Thoracic aorta (tissue), 2 donors: ENCODE data around the gene SIK2. TPM values are rescaled to one million over a fixed set of nuclear protein-coding genes. Genes with fewer than 3 reads are reported as not detected.

ENCODE experiments used
- ATAC-seq: fragments of 150-250 bp; one replicate; pipeline ENCODE4 v1.8.0; 2017; ENCODE audit warnings: low read depth; ENCODE audit not compliant: insufficient number of reproducible peaks, low FRiP score
- DNase-seq: peaks from one replicate; pipeline ENCODE4 v3.0.0-alpha.2; 2020; ENCODE audit warnings: low spot score
- H3K27ac ChIP-seq, 2 donors: fragments of 200-600 bp; sonication (generic); 1 replicate in 1 of 2; 2 replicates in 1 of 2; pipeline ENCODE4 v1.5.1; 2016; ENCODE audit warnings: mild to moderate bottlenecking in 2 of 2, moderate library complexity in 2 of 2
- H3K27me3 ChIP-seq: fragments of 200-600 bp; sonication (generic); replicated peaks from 2 replicates; pipeline ENCODE4 v1.6.0; 2016; ENCODE audit warnings: mild to moderate bottlenecking; ENCODE audit not compliant: insufficient read depth
- H3K36me3 ChIP-seq: fragments of 200-600 bp; sonication (generic); one replicate; pipeline ENCODE4 v1.5.1; 2016
- H3K4me1 ChIP-seq, 2 donors: fragments of 200-600 bp; sonication (generic); 1 replicate in 1 of 2; 2 replicates in 1 of 2; pipeline versions ENCODE4 v1.5.1 to v1.6.0; 2016; ENCODE audit warnings: low read depth in 2 of 2, mild to moderate bottlenecking in 1 of 2; ENCODE audit not compliant: control insufficient read depth in 1 of 2
- H3K4me3 ChIP-seq: fragments of 200-600 bp; sonication (generic); 2 replicates; pipeline ENCODE4 v1.5.1; 2016; ENCODE audit warnings: mild to moderate bottlenecking
- H3K9me3 ChIP-seq: fragments of 200-600 bp; sonication (generic); 2 replicates; pipeline ENCODE4 v1.5.1; 2016
- CTCF ChIP-seq: fragments of 200-600 bp; sonication (generic); IDR thresholded peaks from one replicate; pipeline ENCODE4 v1.5.1; 2019; ENCODE audit warnings: antibody characterized with exemption
- total RNA-seq, 2 donors: library from RNA; depleted of rRNA; stranded (reverse); fragments of >200 nt; gene quantifications; one replicate each; pipeline versions ENCODE4 v1.1.0 to v1.2.3, GENCODE V29; 2016

Gene SIK2
- total RNA-seq, 2 donors from 2014 or later = 9.9 to 15.0 TPM

DNA sequence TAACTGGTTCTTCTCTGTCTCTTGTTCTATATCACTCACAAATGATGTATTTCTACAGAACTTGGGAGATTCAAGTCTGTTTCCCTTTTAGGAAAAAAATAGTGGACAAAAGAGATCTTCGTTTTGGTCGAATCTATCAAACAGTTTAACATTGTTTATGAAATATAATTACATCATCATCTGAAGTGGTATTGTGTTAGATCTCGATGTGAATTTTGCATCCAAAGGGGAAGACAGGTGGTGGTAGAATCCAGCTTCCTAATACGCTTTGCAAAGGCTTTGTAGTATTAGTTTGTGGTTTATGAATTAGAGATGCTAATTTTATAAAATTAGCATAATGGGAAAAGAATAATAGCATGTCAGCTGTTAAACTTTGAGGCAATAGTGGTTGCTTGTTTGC, 3.4 kb downstream of the SIK2 start:
- DNase-seq (no peak), ATAC-seq (no peak)
- TF ChIP-seq CTCF = no peak
- H3K4me1 ChIP-seq = peaks cover 21 to 24% of the 10 kb centered on the region in 2 donors
- no peaks in the 10 kb centered on the region for H3K9me3 ChIP-seq
- no peak overlapping the region for H3K27ac ChIP-seq
- no peaks in the 10 kb centered on the region for H3K27me3 ChIP-seq
- H3K36me3 ChIP-seq = no peaks in the 10 kb centered on the region
- H3K4me3 ChIP-seq = no peak overlapping the region

- TF ChIP-seq CTCF = no peak
- Histone ChIP-seq H3K9me3 (no peaks in the 10 kb centered on the region), H3K27me3 (no peaks in the 10 kb centered on the region), H3K4me3 (no peak overlapping the region), H3K4me1 (peaks cover 21 to 22% of the 10 kb centered on the region in 2 donors), H3K27ac (no peak overlapping the region), H3K36me3 (no peaks in the 10 kb centered on the region)
- ATAC-seq = no peak
- no peak for DNase-seq
These were observed 4.7 kb downstream of the SIK2 start for GRCh38 chr11:111606986-111607385.

DNA sequence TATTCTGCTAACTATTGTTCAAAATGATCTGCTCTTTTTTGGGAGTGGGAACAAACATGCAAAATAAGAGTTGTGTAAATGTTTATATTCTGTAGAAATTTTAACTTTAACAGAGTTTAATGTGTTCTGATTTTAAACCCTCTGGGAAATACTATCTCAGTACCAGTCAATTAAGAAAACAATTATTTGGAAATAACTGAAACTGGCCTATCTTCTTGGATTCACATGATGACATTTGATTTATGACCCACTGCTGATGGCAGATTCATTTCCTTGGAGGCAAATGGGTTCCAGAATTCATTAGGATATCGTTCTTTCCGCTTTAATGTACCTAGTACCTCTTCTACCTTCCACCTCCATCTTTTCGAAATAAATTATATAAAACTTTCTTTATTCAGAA, 5.5 kb downstream of the SIK2 start:
- Histone ChIP-seq H3K36me3 (no peaks in the 10 kb centered on the region), H3K4me3 (no peak overlapping the region), H3K27ac (no peak overlapping the region), H3K9me3 (no peaks in the 10 kb centered on the region), H3K4me1 (peaks cover 21 to 24% of the 10 kb centered on the region in 2 donors), H3K27me3 (no peaks in the 10 kb centered on the region)
- ATAC-seq (no peak), DNase-seq (no peak)
- TF ChIP-seq CTCF = no peak

- no peak for TF ChIP-seq CTCF
- DNase-seq = no peak
- Histone ChIP-seq H3K9me3 (no peaks in the 10 kb centered on the region), H3K4me1 (peaks cover 5 to 6% of the 10 kb centered on the region in 2 donors), H3K36me3 (no peaks in the 10 kb centered on the region), H3K27ac (no peak overlapping the region), H3K27me3 (no peaks in the 10 kb centered on the region), H3K4me3 (no peak overlapping the region)
- no peak for ATAC-seq
These were observed 10.0 kb downstream of the SIK2 start for GRCh38 chr11:111612224-111612623.

- Histone ChIP-seq H3K4me1 (no peaks in the 10 kb centered on the region), H3K4me3 (no peak overlapping the region), H3K9me3 (no peaks in the 10 kb centered on the region), H3K27me3 (no peaks in the 10 kb centered on the region), H3K27ac (no peak overlapping the region), H3K36me3 (no peaks in the 10 kb centered on the region)
- ATAC-seq (no peak), DNase-seq (no peak)
- TF ChIP-seq CTCF = no peak
These were observed 15.0 kb downstream of the SIK2 start for GRCh38 chr11:111617286-111617685.
